WTC11 (cell line): ENCODE data around the gene CCDC60. TPM values are rescaled to one million over a fixed set of nuclear protein-coding genes. Genes with fewer than 3 reads are reported as not detected.

Source experiments
- ATAC-seq: fragments of 200-7000 bp; cut with Tn5 transposase; 2 replicates; pipeline ENCODE4 v1.10.0; 2021; ENCODE audit warnings: mild to moderate bottlenecking, moderate library complexity
- CTCF ChIA-PET: fragments of 300-600 bp; sonication (Branson Sonifier 250); formaldehyde crosslinking; loops from one replicate; lab custom pipeline; 2021; ENCODE audit warnings: antibody characterized with exemption; lab: Charles Lee
- POLR2A ChIA-PET: fragments of 350-600 bp; sonication (Branson Sonifier 250); formaldehyde crosslinking; loops from one replicate; lab custom pipeline; 2021; ENCODE audit warnings: antibody characterized with exemption; lab: Charles Lee
- DNase-seq: peaks from one replicate; pipeline ENCODE4 v3.0.0; 2021; ENCODE audit warnings: low spot score
- H3K27ac Mint-ChIP-seq: 2 replicates; pipeline ENCODE4 v1.8.0; 2021; ENCODE audit warnings: mixed read lengths
- H3K27me3 Mint-ChIP-seq: 2 replicates; pipeline ENCODE4 v1.8.0; 2021; ENCODE audit warnings: low read depth, mild to moderate bottlenecking, moderate library complexity, mixed read lengths
- H3K36me3 Mint-ChIP-seq: 2 replicates; pipeline ENCODE4 v1.8.0; 2021; ENCODE audit warnings: mixed read lengths
- H3K4me1 Mint-ChIP-seq: 2 replicates; pipeline ENCODE4 v1.8.0; 2022; ENCODE audit warnings: mixed read lengths
- H3K4me3 Mint-ChIP-seq: 2 replicates; pipeline ENCODE4 v1.8.0; 2021; ENCODE audit warnings: mild to moderate bottlenecking, moderate library complexity, mixed read lengths
- H3K9me3 Mint-ChIP-seq: 2 replicates; pipeline ENCODE4 v1.8.0; 2021; ENCODE audit warnings: mixed read lengths
- AFF4 ChIP-seq: sonication (generic); formaldehyde crosslinking; IDR thresholded peaks from 2 replicates; pipeline ENCODE4 v1.8.1; 2023; ENCODE audit warnings: mild to moderate bottlenecking, missing genetic modification reagents, borderline replicate concordance
- AR ChIP-seq: fragments of 250-450 bp; sonication (Bioruptor Pico); IDR thresholded peaks from 2 replicates; pipeline ENCODE4 v1.9.0; 2021; ENCODE audit warnings: mild to moderate bottlenecking
- CTCF ChIP-seq: fragments of 200-600 bp; IDR thresholded peaks from 2 replicates; pipeline ENCODE4 v1.8.0; 2022; ENCODE audit warnings: antibody characterized with exemption
- ELF4 ChIP-seq: sonication (generic); formaldehyde crosslinking; IDR thresholded peaks from 2 replicates; pipeline ENCODE4 v1.8.1; 2022; ENCODE audit warnings: low read depth, mild to moderate bottlenecking, moderate library complexity, missing genetic modification reagents
- KAT7 ChIP-seq: sonication (generic); formaldehyde crosslinking; IDR thresholded peaks from 2 replicates; pipeline ENCODE4 v1.8.1; 2023; ENCODE audit warnings: missing genetic modification reagents, mild to moderate bottlenecking, borderline replicate concordance
- MXD4 ChIP-seq: fragments of 250-450 bp; sonication (Bioruptor Pico); IDR thresholded peaks from 2 replicates; pipeline ENCODE4 v1.8.0; 2021; ENCODE audit warnings: mild to moderate bottlenecking, moderate library complexity, borderline replicate concordance
- NFATC4 ChIP-seq: fragments of 250-450 bp; sonication (Bioruptor Pico); IDR thresholded peaks from 2 replicates; pipeline ENCODE4 v1.9.0; 2021; ENCODE audit warnings: mild to moderate bottlenecking
- NFE2L1 ChIP-seq: sonication (generic); formaldehyde crosslinking; IDR thresholded peaks from 2 replicates; pipeline ENCODE4 v1.8.1; 2023; ENCODE audit warnings: missing genetic modification reagents
- NR2C2 ChIP-seq: sonication (generic); formaldehyde crosslinking; IDR thresholded peaks from 2 replicates; pipeline ENCODE4 v1.8.0; 2022; ENCODE audit warnings: mild to moderate bottlenecking, missing genetic modification reagents
- OVOL2 ChIP-seq: fragments of 250-450 bp; sonication (Bioruptor Pico); IDR thresholded peaks from 2 replicates; pipeline ENCODE4 v1.9.0; 2021; ENCODE audit warnings: mild to moderate bottlenecking, borderline replicate concordance
- RELA ChIP-seq: sonication (generic); formaldehyde crosslinking; IDR thresholded peaks from 2 replicates; pipeline ENCODE4 v1.8.1; 2022; ENCODE audit warnings: missing genetic modification reagents, mild to moderate bottlenecking, borderline replicate concordance
- SP1 ChIP-seq: sonication (generic); formaldehyde crosslinking; conservative IDR thresholded peaks from 2 replicates; pipeline ENCODE4 v1.8.1; 2022; ENCODE audit warnings: missing genetic modification reagents
- USF2 ChIP-seq: sonication (generic); formaldehyde crosslinking; IDR thresholded peaks from 2 replicates; pipeline ENCODE4 v1.8.1; 2023; ENCODE audit warnings: mild to moderate bottlenecking, missing genetic modification reagents, moderate library complexity
- total RNA-seq: library from RNA; stranded (reverse); gene quantifications from 3 replicates; pipeline ENCODE4 v1.2.3, GENCODE V29; 2021
- TF ChIP-seq, protein P1 (sequence below): sonication (generic); formaldehyde crosslinking; IDR thresholded peaks from 2 replicates; pipeline ENCODE4 v1.8.1; 2022; ENCODE audit warnings: mild to moderate bottlenecking, moderate library complexity, missing genetic modification reagents
- TF ChIP-seq, protein P2 (sequence below): sonication (generic); formaldehyde crosslinking; conservative IDR thresholded peaks from 2 replicates; pipeline ENCODE4 v1.8.1; 2023; ENCODE audit warnings: mild to moderate bottlenecking, low read depth, missing genetic modification reagents, moderate library complexity
- TF ChIP-seq, protein P3 (sequence below): fragments of 250-450 bp; sonication (Bioruptor Pico); IDR thresholded peaks from 2 replicates; pipeline ENCODE4 v1.9.0; 2021; ENCODE audit warnings: mild to moderate bottlenecking
- TF ChIP-seq, protein P4 (sequence below): sonication (generic); formaldehyde crosslinking; IDR thresholded peaks from 2 replicates; pipeline ENCODE4 v1.8.0; 2023; ENCODE audit warnings: mild to moderate bottlenecking, missing genetic modification reagents

The CCDC60 gene
- total RNA-seq, 1 experiment from 2014 or later, result 1.1 TPM

GRCh38 chr12:119450771-119451170 is 116.2 kb downstream of the CCDC60 start:
- Mint-ChIP-seq H3K36me3 (no peaks in the 10 kb centered on the region), H3K27ac (no peak overlapping the region), H3K4me3 (no peak overlapping the region), H3K27me3 (peaks cover 2% of the 10 kb centered on the region; the same call in 1 of the 2 replicates), H3K4me1 (peaks cover 9% of the 10 kb centered on the region), H3K9me3 (peaks cover 5% of the 10 kb centered on the region; the same call in 1 of the 2 replicates)
- POLR2A ChIA-PET, result interaction anchor here (0.6 kb wide), 1 partner anchor 66 kb away, joined by 3 read pairs; no protein-coding TSS in a partner anchor
- ATAC-seq, result no peak
- DNase-seq, result no peak
- no peak for TF ChIP-seq AR (CRISPR knock-in tag)
- TF ChIP-seq, protein P1, sequence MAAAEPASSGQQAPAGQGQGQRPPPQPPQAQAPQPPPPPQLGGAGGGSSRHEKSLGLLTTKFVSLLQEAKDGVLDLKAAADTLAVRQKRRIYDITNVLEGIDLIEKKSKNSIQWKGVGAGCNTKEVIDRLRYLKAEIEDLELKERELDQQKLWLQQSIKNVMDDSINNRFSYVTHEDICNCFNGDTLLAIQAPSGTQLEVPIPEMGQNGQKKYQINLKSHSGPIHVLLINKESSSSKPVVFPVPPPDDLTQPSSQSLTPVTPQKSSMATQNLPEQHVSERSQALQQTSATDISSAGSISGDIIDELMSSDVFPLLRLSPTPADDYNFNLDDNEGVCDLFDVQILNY, result no peak
- TF ChIP-seq KAT7 (CRISPR knock-in tag), result no peak
- no peak for TF ChIP-seq SP1
- TF ChIP-seq, protein P2, sequence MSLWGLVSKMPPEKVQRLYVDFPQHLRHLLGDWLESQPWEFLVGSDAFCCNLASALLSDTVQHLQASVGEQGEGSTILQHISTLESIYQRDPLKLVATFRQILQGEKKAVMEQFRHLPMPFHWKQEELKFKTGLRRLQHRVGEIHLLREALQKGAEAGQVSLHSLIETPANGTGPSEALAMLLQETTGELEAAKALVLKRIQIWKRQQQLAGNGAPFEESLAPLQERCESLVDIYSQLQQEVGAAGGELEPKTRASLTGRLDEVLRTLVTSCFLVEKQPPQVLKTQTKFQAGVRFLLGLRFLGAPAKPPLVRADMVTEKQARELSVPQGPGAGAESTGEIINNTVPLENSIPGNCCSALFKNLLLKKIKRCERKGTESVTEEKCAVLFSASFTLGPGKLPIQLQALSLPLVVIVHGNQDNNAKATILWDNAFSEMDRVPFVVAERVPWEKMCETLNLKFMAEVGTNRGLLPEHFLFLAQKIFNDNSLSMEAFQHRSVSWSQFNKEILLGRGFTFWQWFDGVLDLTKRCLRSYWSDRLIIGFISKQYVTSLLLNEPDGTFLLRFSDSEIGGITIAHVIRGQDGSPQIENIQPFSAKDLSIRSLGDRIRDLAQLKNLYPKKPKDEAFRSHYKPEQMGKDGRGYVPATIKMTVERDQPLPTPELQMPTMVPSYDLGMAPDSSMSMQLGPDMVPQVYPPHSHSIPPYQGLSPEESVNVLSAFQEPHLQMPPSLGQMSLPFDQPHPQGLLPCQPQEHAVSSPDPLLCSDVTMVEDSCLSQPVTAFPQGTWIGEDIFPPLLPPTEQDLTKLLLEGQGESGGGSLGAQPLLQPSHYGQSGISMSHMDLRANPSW (CRISPR knock-in tag), result no peak
- TF ChIP-seq OVOL2, result no peak
- no peak for TF ChIP-seq RELA
- no peak for TF ChIP-seq MXD4 (CRISPR knock-in tag)
- TF ChIP-seq USF2 (CRISPR knock-in tag), result no peak
- TF ChIP-seq, protein P3, sequence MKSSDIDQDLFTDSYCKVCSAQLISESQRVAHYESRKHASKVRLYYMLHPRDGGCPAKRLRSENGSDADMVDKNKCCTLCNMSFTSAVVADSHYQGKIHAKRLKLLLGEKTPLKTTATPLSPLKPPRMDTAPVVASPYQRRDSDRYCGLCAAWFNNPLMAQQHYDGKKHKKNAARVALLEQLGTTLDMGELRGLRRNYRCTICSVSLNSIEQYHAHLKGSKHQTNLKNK (CRISPR knock-in tag), result no peak
- no peak for TF ChIP-seq CTCF
- TF ChIP-seq AFF4 (CRISPR knock-in tag), result no peak
- TF ChIP-seq, protein P4, sequence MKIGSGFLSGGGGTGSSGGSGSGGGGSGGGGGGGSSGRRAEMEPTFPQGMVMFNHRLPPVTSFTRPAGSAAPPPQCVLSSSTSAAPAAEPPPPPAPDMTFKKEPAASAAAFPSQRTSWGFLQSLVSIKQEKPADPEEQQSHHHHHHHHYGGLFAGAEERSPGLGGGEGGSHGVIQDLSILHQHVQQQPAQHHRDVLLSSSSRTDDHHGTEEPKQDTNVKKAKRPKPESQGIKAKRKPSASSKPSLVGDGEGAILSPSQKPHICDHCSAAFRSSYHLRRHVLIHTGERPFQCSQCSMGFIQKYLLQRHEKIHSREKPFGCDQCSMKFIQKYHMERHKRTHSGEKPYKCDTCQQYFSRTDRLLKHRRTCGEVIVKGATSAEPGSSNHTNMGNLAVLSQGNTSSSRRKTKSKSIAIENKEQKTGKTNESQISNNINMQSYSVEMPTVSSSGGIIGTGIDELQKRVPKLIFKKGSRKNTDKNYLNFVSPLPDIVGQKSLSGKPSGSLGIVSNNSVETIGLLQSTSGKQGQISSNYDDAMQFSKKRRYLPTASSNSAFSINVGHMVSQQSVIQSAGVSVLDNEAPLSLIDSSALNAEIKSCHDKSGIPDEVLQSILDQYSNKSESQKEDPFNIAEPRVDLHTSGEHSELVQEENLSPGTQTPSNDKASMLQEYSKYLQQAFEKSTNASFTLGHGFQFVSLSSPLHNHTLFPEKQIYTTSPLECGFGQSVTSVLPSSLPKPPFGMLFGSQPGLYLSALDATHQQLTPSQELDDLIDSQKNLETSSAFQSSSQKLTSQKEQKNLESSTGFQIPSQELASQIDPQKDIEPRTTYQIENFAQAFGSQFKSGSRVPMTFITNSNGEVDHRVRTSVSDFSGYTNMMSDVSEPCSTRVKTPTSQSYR, result no peak
- TF ChIP-seq NFATC4 (CRISPR knock-in tag), result no peak
- TF ChIP-seq NR2C2, result no peak
- TF ChIP-seq NFE2L1 (CRISPR knock-in tag), result no peak
- TF ChIP-seq ELF4 (CRISPR knock-in tag), result no peak
- TF ChIP-seq, all 79 proteins: peak for 0
- CTCF ChIA-PET, result interaction anchor here (1.2 kb wide), 1 partner anchor 38 kb away, joined by 3 read pairs; no protein-coding TSS in a partner anchor
